SH-SY5Y (cell line): ENCODE results near the gene PDGFB.

Experiments
- GATA2 ChIP-seq: IDR thresholded peaks from 2 replicates; pipeline ENCODE4 v1.6.1; 2011; ENCODE audit warnings: mild to moderate bottlenecking, low read depth, low read length
- GATA3 ChIP-seq: IDR thresholded peaks from 2 replicates; pipeline ENCODE4 v1.6.1; 2011; ENCODE audit warnings: low read depth, mild to moderate bottlenecking, low read length, moderate library complexity

GRCh38 chr22:39282645-39283321 lies 38.0 kb upstream of the PDGFB start:
- TF ChIP-seq GATA2 (no peak), GATA3 (no peak)
